NCI-H1048 (cell line): Measurements from ENCODE around the gene FBXO10.
"Not testable (repeated sequence)": the region's sequence is repeated elsewhere in the genome, so short reads cannot be mapped to it uniquely, and the experiment has no call there.

Experiments used
- DNase-seq: peaks from one replicate; lab custom pipeline; 2025; lab: John Stamatoyannopoulos, UW

The FBXO10 gene

GRCh38 chr9:37477443-37477842, 98.7 kb downstream of the FBXO10 start:
- not testable (repeated sequence) for DNase-seq

- no peak for DNase-seq
These were observed 99.2 kb downstream of the FBXO10 start for GRCh38 chr9:37476930-37477329.

- DNase-seq = no peak
These were observed 101.7 kb downstream of the FBXO10 start for GRCh38 chr9:37474438-37474837.

- not testable (repeated sequence) for DNase-seq
These were observed 102.2 kb downstream of the FBXO10 start for GRCh38 chr9:37473982-37474381.

GRCh38 chr9:37471942-37472684, 104.1 kb downstream of the FBXO10 start:
- DNase-seq = no peak

GRCh38 chr9:37468620-37469019, 107.6 kb downstream of the FBXO10 start:
- DNase-seq = no peak

- not testable (repeated sequence) for DNase-seq
These were observed 108.7 kb downstream of the FBXO10 start for GRCh38 chr9:37467530-37467929.

- peak; percentile 26 for DNase-seq
These were observed 110.0 kb downstream of the FBXO10 start for GRCh38 chr9:37466037-37466709.

GRCh38 chr9:37465249-37466036, 110.7 kb downstream of the FBXO10 start, which contains the start of gene ZBTB5:
ZBTB5 (minus strand) TSS chr9:37465450; CDS start chr9:37442551, 22,899 bp downstream.
- DNase-seq = peak; percentile 98

- DNase-seq = peak; percentile 84
These were observed 111.5 kb downstream of the FBXO10 start for GRCh38 chr9:37464426-37465248.

- no peak for DNase-seq
These were observed 112.2 kb downstream of the FBXO10 start for GRCh38 chr9:37464006-37464405.
